Measurements from ENCODE around the gene ARHGAP35.
"Not testable (repeated sequence)": the region's sequence is repeated elsewhere in the genome, so short reads cannot be mapped to it uniquely, and the experiment has no call there.

The ARHGAP35 gene

GRCh38 chr19:46844067-46844489, 16.7 kb upstream of the ARHGAP35 start:
- no peak for DNase-seq (ENCODE audit: low spot score)

DNA sequence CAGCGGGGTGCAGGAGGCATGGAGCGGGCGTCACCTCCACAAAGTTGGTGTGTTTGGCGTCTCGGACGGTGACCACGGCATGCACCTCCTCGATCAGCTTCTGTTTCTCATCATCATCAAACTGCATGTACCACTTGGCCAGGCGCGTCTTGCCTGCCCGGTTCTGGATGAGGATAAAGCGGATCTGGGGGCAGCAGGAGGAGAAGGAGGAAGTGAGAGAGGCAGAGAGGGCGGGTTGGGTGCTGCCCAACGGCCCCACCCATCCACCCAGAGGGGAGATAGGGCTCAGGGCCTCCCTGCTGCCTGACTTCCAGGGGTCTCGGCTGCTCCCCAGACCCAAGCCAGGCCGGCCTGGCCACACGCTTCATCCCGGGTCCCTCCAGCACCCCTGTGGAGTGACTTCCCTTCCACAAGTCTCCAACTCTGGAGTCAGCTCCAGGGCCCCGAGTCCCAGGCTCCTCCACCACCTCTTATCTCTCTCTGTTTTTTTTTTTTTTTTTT, 14.8 kb upstream of the ARHGAP35 start:
- DNase-seq (ENCODE audit: low spot score): no peak

DNA sequence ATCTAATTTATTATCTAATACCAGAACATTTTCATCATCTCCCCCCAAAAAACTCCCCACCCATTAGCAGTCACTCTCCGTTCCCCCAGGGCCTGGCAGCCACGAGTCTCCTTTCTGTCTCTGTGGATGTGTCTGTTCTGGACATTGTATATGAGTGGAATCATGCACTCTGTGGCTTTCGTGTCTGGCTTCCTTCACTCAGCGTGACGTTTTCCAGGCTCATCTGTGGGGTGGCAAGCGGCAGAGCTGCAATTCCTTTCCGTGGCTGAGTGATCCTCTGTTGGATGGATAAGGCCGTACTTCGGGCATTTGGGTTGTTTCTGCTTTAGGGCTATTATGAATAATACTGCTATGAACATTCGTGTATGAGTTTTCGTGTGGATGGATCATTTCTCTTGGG, 13.3 kb upstream of the ARHGAP35 start:
- no peak for DNase-seq (ENCODE audit: low spot score)

GRCh38 chr19:46848389-46848788, 12.4 kb upstream of the ARHGAP35 start:
- no peak for DNase-seq (ENCODE audit: low spot score)

DNA sequence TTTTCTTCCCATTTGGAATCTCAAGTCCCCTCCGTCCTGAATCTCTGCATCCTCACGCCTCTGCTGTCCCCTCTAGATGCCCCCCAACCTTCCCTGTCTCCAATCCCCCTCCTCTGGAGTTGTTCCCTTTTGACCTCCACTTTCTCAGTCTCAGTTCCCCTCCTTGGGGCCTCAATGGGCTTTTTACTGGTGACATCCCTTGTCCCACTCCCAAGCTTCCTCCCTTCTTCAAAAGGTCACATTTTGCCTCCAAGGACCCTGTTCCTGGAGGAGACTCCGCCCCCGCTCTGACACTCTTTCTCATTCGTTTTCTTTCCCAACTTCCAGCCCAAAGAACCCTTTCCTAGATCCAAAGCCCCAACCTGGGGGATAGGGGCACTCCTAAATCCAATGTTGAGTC, 11.2 kb upstream of the ARHGAP35 start:
- DNase-seq (ENCODE audit: low spot score): no peak

- peak; percentile 96 for DNase-seq (ENCODE audit: low spot score)
Measured at GRCh38 chr19:46850228-46851203, 10.3 kb upstream of the ARHGAP35 start, which contains the start of gene AP2S1. Gene AP2S1, minus strand, starts transcription at chr19:46850846. Its CDS starts 80 bp downstream, at chr19:46850766.

DNA sequence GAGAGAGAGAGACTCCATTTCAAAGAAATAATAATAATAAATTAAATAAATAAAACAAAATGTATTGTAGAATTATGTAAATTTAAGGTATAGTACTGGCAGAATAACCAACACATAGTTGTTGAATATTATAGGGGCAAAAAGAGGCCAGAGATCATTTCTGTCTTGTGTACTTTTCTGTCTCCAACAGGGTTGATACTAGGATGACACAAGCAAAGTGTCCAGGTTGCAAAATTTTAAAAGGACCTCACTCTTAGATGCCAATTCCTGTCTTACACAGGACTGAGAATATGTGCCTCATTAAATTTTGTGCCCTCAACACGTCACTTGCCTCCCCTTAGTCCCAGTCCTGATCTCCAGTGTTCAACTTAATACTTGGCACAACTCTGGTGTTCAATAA, 8.0 kb upstream of the ARHGAP35 start:
- DNase-seq (ENCODE audit: low spot score): no peak

DNA sequence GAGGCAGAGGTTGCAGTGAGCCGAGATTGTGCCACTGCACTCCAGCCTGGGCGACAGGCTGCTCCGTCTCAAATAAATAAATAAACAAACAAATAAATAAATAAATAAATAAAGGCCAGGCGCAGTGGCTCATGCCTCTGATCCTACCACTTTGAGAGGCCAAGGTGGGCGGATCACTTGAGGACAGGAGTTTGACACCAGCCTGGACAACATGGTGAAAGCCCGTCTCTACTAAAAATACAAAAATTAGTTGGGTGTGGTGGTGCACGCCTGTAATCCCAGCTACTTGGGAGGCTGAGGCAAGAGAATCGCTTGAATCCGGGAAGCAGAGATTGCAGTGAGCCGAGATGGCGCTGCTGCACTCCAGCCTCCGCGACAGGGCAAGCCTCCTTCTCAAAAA, 6.1 kb upstream of the ARHGAP35 start:
- not testable (repeated sequence) for DNase-seq (ENCODE audit: low spot score)

DNA sequence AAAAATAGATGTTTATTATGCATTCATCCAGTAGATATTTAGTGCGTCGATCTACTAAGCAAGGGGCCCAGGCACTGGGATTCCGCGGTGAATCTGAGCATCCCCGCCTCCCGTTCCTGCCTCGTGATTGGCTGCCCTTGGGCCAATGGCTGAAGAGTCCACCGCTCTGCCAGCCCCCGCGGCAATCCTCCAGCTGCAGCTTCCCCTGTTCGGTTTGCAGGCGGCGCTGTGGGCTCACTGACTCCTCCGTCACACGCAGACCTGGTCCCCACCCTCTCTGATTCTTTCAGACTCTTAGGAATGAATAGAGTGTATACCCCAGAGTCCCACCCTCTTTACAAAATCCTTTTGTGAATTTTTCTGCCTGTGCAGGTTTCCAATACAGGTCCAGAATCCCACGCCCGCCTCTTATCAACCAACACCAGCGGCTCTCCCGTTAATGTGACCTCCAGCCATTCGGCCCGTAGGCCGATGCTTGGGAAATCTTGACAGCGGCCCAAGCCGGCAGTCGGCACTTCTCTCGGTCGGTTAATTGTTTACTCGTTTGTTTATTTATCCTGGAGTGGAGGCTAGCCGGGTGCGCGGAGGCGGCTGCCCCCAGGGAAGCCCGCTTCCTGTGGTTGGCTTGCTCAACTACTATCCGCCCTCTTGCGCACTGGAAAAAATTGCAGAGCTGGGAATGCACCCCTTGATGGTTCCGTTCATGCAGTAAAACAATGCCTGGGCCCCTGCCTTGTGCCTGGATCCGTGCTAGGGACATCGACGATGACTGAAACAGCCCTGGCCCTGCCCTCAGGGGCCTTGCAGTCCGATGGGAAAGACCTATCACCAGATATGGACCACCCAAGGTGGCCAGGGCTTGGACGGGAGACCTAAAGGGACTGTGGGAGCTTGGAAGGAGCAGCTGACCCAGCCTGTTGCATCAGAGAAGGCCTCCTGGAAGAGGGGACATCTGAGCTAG, 4.5 kb upstream of the ARHGAP35 start:
- peak; percentile 95 for DNase-seq (ENCODE audit: low spot score)

- no peak for DNase-seq (ENCODE audit: low spot score)
Measured at GRCh38 chr19:46859637-46860124, 1.1 kb upstream of the ARHGAP35 start.

DNA sequence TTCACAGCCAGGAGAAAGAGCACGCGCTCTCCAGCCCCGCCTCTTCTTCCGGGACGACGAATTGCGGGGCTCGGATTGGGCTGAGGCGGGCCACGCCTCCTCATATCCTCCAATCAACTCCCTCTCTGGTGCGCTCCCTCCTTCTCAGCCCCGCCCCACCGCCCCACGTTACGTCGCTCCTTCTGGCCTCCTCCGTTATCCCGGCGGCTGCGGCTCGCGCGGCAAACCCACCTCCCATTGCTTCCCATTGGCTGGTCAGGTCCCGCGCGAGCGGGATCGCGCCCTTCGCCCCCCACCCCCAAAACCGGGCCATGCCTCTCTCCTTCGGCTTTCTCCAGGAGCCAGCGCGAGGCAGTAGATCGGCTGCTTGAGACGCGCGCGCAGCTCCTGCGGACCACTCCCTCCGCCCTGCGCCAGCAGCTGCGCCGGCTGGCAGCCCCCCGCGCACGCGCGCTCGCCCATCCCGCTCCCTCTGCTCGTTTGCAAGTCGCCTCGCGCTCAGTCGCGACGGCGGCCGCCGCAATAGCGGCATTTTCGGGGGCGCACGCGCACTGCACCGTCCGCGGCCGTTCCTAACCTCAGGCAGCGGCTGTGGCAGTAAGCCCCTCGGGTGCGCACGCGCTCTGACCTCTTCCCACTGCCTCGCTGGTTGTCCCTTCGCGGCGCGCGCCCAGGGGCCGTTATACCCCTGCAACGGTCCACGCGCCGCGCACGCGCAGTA, 512 bp upstream of the ARHGAP35 start:
- peak; percentile 93 for DNase-seq (ENCODE audit: low spot score)

DNA sequence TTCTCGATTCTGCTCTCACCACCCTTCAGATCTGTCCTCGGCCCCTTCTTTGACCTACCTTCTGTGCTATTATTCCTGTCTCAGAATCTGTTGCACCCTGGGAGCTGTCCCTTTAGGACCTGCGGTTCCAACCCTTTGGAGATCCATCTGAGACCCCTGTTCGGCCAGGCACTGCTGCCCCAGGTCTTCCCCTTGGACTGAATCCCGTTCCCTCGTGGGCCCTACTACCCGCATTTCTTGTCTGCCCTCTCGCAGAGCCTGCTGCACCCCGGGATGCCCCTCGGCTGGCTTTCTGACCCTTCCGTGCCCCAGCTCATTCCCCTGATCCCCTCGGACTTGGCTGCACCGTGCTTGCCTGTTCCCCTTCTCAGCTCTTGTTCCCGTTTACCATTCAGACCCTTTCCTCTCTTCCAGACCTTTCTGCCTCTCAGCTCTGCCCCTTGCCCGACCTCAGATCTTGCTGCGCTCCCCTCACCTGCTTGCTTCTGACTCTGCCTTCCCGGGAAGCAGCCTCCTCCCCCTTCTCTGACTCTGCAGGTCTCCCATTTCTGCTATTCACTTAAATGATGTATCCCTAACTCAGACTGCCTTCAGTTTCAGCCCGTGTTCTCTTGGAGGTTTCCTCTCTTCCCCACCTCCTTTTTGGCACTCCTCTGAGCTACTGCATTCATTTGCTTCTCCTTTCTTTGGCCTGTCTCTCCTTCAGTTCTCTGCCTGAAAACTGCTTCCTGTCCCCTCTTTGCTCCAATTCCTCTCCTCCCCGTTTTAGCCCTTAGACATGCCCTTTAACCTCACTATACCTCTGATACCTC, 1.1 kb downstream of the ARHGAP35 start:
- no peak for DNase-seq (ENCODE audit: low spot score)

- DNase-seq (ENCODE audit: low spot score): no peak
Measured at GRCh38 chr19:46862503-46862834, 1.7 kb downstream of the ARHGAP35 start.

DNA sequence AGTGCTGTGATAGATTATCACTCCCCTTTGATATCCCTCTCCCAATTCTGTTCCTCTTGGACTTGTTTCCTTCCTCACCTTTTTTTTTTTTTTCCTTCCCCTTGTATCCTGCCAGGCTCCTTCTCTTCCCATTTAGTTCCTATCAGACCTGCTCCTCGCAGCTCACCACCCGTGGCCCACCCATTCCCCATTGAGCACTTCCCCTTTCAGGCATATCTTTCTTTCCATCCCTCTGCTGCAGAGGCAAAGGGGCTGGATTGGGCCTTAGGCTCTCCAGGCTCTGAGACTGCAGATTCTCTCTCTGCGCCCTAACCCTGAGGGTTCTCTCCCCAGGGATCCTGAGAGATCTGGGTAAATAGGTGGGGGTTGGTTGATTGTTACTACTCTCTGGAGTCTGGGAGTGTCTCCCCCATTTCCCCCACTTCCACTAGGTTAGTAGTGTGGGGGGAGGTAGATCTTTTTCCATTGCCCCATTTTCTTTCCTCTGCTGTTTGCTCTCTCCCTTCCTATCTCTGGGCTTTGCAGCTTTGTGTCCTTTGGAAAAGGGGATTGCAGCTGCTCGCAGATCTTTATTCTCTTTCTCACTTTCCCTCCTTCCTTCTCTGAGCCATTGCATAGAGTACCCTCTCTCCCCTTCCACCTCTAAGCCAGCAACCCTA, 2.3 kb downstream of the ARHGAP35 start:
- DNase-seq (ENCODE audit: low spot score): no peak

- peak; percentile 55 for DNase-seq (ENCODE audit: low spot score)
Measured at GRCh38 chr19:46863818-46864629, 3.2 kb downstream of the ARHGAP35 start.

GRCh38 chr19:46866407-46867136, 5.8 kb downstream of the ARHGAP35 start:
- no peak for DNase-seq (ENCODE audit: low spot score)

- no peak for DNase-seq (ENCODE audit: low spot score)
Measured at GRCh38 chr19:46867170-46867569, 6.4 kb downstream of the ARHGAP35 start.

DNA sequence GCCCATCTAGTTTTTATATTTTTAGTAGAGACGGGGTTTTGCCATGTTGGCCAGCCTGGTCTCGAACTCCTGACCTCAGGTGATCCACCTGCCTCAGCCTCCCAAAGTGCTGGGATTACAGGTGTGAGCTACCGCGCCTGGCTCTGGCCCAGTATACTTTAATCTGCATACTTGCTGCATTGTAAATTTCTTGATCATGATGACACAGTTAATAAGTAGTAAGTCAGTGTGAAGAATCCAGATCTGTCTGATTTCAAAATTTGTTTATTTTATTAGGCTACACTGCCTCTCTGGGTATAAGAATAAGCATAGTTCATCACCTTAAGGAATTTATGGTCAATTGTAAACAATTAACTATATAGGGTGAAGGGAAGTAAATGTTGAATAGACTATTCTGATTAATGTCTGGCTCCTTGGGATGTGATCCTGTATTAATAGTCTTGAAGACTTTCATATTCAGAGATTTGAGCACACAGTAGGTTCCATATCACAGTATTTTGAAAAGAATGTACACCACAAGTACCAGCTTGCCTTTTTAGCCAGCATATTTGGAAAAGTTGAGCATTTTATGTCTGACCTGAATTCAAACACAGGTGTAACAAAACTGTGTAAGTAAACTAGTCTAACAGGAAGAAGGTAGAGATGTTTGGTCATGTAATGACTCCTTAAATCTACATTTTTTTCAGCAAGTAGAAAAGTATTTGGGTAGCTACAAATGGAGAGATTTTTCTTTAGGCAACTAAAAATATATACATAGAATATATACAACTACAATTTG, 7.4 kb downstream of the ARHGAP35 start:
- no peak for DNase-seq (ENCODE audit: low spot score)

Data from AG08396 (cell line).